Ascending aorta (tissue), 2 donors: ENCODE measurements around the gene CNOT9. TPM values are rescaled to one million over a fixed set of nuclear protein-coding genes. Genes with fewer than 3 reads are reported as not detected.

Experiments
- DNase-seq, 2 donors: peaks; one replicate each; pipeline ENCODE4 v3.0.0-alpha.2; 2019; ENCODE audit warnings: low spot score in 2 of 2
- H3K27ac ChIP-seq, 2 donors: fragments of 200-600 bp; sonication (generic); one replicate each; pipeline ENCODE4 v1.5.1; 2016 to 2017; ENCODE audit warnings: mild to moderate bottlenecking in 1 of 2
- H3K27me3 ChIP-seq: fragments of 200-600 bp; sonication (generic); one replicate; pipeline ENCODE4 v1.5.1; 2017
- H3K36me3 ChIP-seq, 2 donors: fragments of 200-600 bp; sonication (generic); one replicate each; pipeline ENCODE4 v1.5.1; 2016
- H3K4me1 ChIP-seq, 2 donors: fragments of 200-600 bp; sonication (generic); one replicate each; pipeline ENCODE4 v1.5.1; 2016 to 2017; ENCODE audit warnings: mild to moderate bottlenecking in 1 of 2
- H3K4me3 ChIP-seq, 2 donors: fragments of 200-600 bp; sonication (generic); one replicate each; pipeline ENCODE4 v1.5.1; 2016 to 2017; ENCODE audit warnings: mild to moderate bottlenecking in 1 of 2
- H3K9me3 ChIP-seq, 2 donors: fragments of 200-600 bp; sonication (generic); one replicate each; pipeline ENCODE4 v1.5.1; 2016
- CTCF ChIP-seq, 3 experiments: fragments of 200-600 bp in 2 of 3; fragments of 450-650 bp in 1 of 3; sonication (generic) in 2 of 3; IDR thresholded peaks; one replicate each; pipeline ENCODE4 v1.5.1; 2016 to 2019; ENCODE audit warnings: antibody characterized with exemption in 3 of 3, mild to moderate bottlenecking in 1 of 3, moderate library complexity in 1 of 3
- intact Hi-C: fragments of 100-400 bp; cut with DNase I; formaldehyde crosslinking; loops from one replicate; pipeline ENCODE4 v1.15.1; 2023
- total RNA-seq: library from RNA; depleted of rRNA; stranded (reverse); fragments of >200 nt; gene quantifications from one replicate; pipeline ENCODE4 v1.1.0, GENCODE V29; 2016

Gene CNOT9
- total RNA-seq, 1 donor from 2014 or later, result 46.7 TPM

GRCh38 chr2:218607436-218608115 lies 38.9 kb downstream of the CNOT9 start, which contains the start of gene PLCD4:
Gene PLCD4, plus strand, starts transcription at chr2:218607899. Its CDS starts 7,841 bp downstream, at chr2:218615740.
- peaks cover 0 to 8% of the 10 kb centered on the region in 2 donors for H3K4me1 ChIP-seq
- H3K4me3 ChIP-seq, result peak within 1 kb of the TSS; percentile 16 to 43
- no peaks in the 10 kb centered on the region for H3K36me3 ChIP-seq
- DNase-seq, result no peak
- peak within 1 kb of the TSS; percentile 47 to 57 for H3K27ac ChIP-seq
- H3K9me3 ChIP-seq, result no peaks in the 10 kb centered on the region
- intact Hi-C loops, result no loop called here
- H3K27me3 ChIP-seq, result no peaks in the 10 kb centered on the region
- TF ChIP-seq CTCF (IDR thresholded peaks at IDR 0.05), result no peak

- Histone ChIP-seq H3K4me1 (no peaks in the 10 kb centered on the region), H3K9me3 (no peaks in the 10 kb centered on the region), H3K4me3 (no peak overlapping the region), H3K27ac (no peak overlapping the region), H3K27me3 (no peaks in the 10 kb centered on the region), H3K36me3 (no peaks in the 10 kb centered on the region)
- no peak for TF ChIP-seq CTCF (IDR thresholded peaks at IDR 0.05)
- no peak for DNase-seq
- intact Hi-C loops, result no loop called here
These were observed 47.3 kb downstream of the CNOT9 start for GRCh38 chr2:218615868-218616315.

- no peak overlapping the region for H3K4me3 ChIP-seq
- H3K9me3 ChIP-seq, result no peaks in the 10 kb centered on the region
- H3K36me3 ChIP-seq, result no peaks in the 10 kb centered on the region
- no peak overlapping the region for H3K27ac ChIP-seq
- intact Hi-C loops, result no loop called here
- H3K27me3 ChIP-seq, result no peaks in the 10 kb centered on the region
- TF ChIP-seq CTCF (IDR thresholded peaks at IDR 0.05), result no peak
- no peak for DNase-seq
- H3K4me1 ChIP-seq, result no peaks in the 10 kb centered on the region
These were observed 49.6 kb downstream of the CNOT9 start for GRCh38 chr2:218618102-218618860.

GRCh38 chr2:218621007-218621406 lies 52.4 kb downstream of the CNOT9 start:
- TF ChIP-seq CTCF (IDR thresholded peaks at IDR 0.05), result no peak

GRCh38 chr2:218622606-218623365 lies 54.1 kb downstream of the CNOT9 start:
- TF ChIP-seq CTCF (IDR thresholded peaks at IDR 0.05), result no peak
- intact Hi-C loops, result no loop called here
- Histone ChIP-seq H3K4me1 (no peaks in the 10 kb centered on the region), H3K27me3 (no peaks in the 10 kb centered on the region), H3K36me3 (peaks cover 0 to 3% of the 10 kb centered on the region in 2 donors), H3K27ac (no peak overlapping the region), H3K4me3 (no peak overlapping the region), H3K9me3 (no peaks in the 10 kb centered on the region)
- no peak for DNase-seq

More at GRCh38 chr2:218621007-218621406, 52.4 kb downstream of the CNOT9 start:
- no peak for DNase-seq
- Histone ChIP-seq H3K27ac (no peak overlapping the region), H3K27me3 (no peaks in the 10 kb centered on the region), H3K36me3 (peaks cover 0 to 3% of the 10 kb centered on the region in 2 donors), H3K4me3 (no peak overlapping the region), H3K9me3 (no peaks in the 10 kb centered on the region), H3K4me1 (no peaks in the 10 kb centered on the region)
- intact Hi-C loops, result no loop called here
